Caco-2 (cell line): Measurements from ENCODE around the gene CD3G. TPM values are rescaled to one million over a fixed set of nuclear protein-coding genes. Genes with fewer than 3 reads are reported as not detected.

Experiments used
- BruUV-seq: library from RNA; stranded (reverse); fragments of 400-500 nt; replicated peaks from 2 replicates; lab custom pipeline; 2021; lab: Mats Ljungman, UMichigan
- CTCF ChIA-PET: fragments of 300-600 bp; sonication (Branson Sonifier 250); formaldehyde crosslinking; loops from one replicate; lab custom pipeline; 2022; ENCODE audit warnings: antibody characterized with exemption; lab: Charles Lee
- POLR2A ChIA-PET: fragments of 300-600 bp; sonication (Branson Sonifier 250); formaldehyde crosslinking; loops from one replicate; lab custom pipeline; 2022; ENCODE audit warnings: antibody characterized with exemption; lab: Charles Lee
- DNase-seq, 2 experiments: peaks; one replicate each; pipeline versions ENCODE4 v3.0.0 to v3.0.0-alpha.2; 2020 to 2022
- H3K27me3 ChIP-seq: replicated peaks from 2 replicates; pipeline ENCODE4 v1.6.0; 2011; ENCODE audit warnings: low read length; ENCODE audit not compliant: control insufficient read depth, insufficient read depth
- H3K36me3 ChIP-seq: 2 replicates; pipeline ENCODE4 v1.5.1; 2011; ENCODE audit warnings: low read length; ENCODE audit not compliant: control insufficient read depth, insufficient read depth
- H3K4me1 ChIP-seq: fragments of 250-450 bp; sonication (Bioruptor Pico); 2 replicates; pipeline ENCODE4 v1.5.1; 2020; ENCODE audit warnings: mild to moderate bottlenecking
- H3K4me3 ChIP-seq: 2 replicates; pipeline ENCODE4 v1.5.1; 2011; ENCODE audit warnings: low read depth, mild to moderate bottlenecking, control low read depth, low read length
- H3K9me3 ChIP-seq: fragments of 250-450 bp; sonication (Bioruptor Pico); 2 replicates; pipeline ENCODE4 v1.5.1; 2020; ENCODE audit warnings: mild to moderate bottlenecking, moderate library complexity
- H3K27ac Mint-ChIP-seq: one replicate; pipeline ENCODE4 v1.8.0; 2022; ENCODE audit warnings: mixed read lengths; ENCODE audit not compliant: unreplicated experiment
- H3K27me3 Mint-ChIP-seq: one replicate; pipeline ENCODE4 v1.8.0; 2022; ENCODE audit warnings: mixed read lengths; ENCODE audit not compliant: insufficient read depth, unreplicated experiment
- H3K36me3 Mint-ChIP-seq: one replicate; pipeline ENCODE4 v1.8.0; 2022; ENCODE audit warnings: mild to moderate bottlenecking, mixed read lengths; ENCODE audit not compliant: insufficient read depth, unreplicated experiment
- H3K4me1 Mint-ChIP-seq: one replicate; pipeline ENCODE4 v1.8.0; 2022; ENCODE audit warnings: low read depth, mixed read lengths; ENCODE audit not compliant: unreplicated experiment
- H3K4me3 Mint-ChIP-seq: one replicate; pipeline ENCODE4 v1.8.0; 2022; ENCODE audit warnings: mild to moderate bottlenecking, moderate library complexity, mixed read lengths; ENCODE audit not compliant: unreplicated experiment
- H3K9me3 Mint-ChIP-seq: one replicate; pipeline ENCODE4 v1.8.0; 2022; ENCODE audit warnings: mixed read lengths; ENCODE audit not compliant: unreplicated experiment
- CTCF ChIP-seq, 2 experiments: fragments of 200-600 bp in 1 of 2; IDR thresholded peaks; 1 replicate in 1 of 2; 2 replicates in 1 of 2; pipeline versions ENCODE4 v1.5.1 to v1.8.0; 2011 to 2022; ENCODE audit warnings: antibody characterized with exemption in 1 of 2, control low read depth in 1 of 2, inconsistent platforms in 1 of 2, low read depth in 1 of 2, low read length in 1 of 2, mild to moderate bottlenecking in 1 of 2, moderate library complexity in 1 of 2; ENCODE audit not compliant: insufficient read depth in 1 of 2, severe bottlenecking in 1 of 2, unreplicated experiment in 1 of 2
- intact Hi-C: fragments of 100-400 bp; cut with micrococcal nuclease; formaldehyde crosslinking; loops from one replicate; pipeline ENCODE4 v1.10.0; 2022; ENCODE audit not compliant: unreplicated experiment
- total RNA-seq: library from RNA; stranded (reverse); gene quantifications from 2 replicates; pipeline ENCODE4 v1.2.3, GENCODE V29; 2022

CD3G gene
- total RNA-seq, 1 experiment from 2014 or later, result 0.32 TPM

GRCh38 chr11:118379497-118379896 is 35.4 kb downstream of the CD3G start:
- TF ChIP-seq CTCF (IDR thresholded peaks at IDR 0.05; ENCODE audit: insufficient read depth in 1 of 2, low read depth in 1 of 2, low read length in 1 of 2, severe bottlenecking in 1 of 2, unreplicated experiment in 1 of 2), result no peak
- BruUV-seq, result no TSS peak
- CTCF ChIA-PET, result no interaction called here
- H3K4me1 ChIP-seq, result no peaks in the 10 kb centered on the region; the same call in 1 of the 2 replicates
- H3K36me3 Mint-ChIP-seq, result peaks cover 84% of the 10 kb centered on the region
- H3K4me3 Mint-ChIP-seq, result no peak overlapping the region
- intact Hi-C loops, result no loop called here
- H3K27me3 Mint-ChIP-seq, result no peaks in the 10 kb centered on the region
- H3K36me3 ChIP-seq, result peaks cover 11% of the 10 kb centered on the region
- no peak overlapping the region for H3K4me3 ChIP-seq
- peaks cover 4% of the 10 kb centered on the region for H3K4me1 Mint-ChIP-seq
- no peaks in the 10 kb centered on the region for H3K9me3 ChIP-seq
- H3K27me3 ChIP-seq, result no peaks in the 10 kb centered on the region
- no peak overlapping the region for H3K27ac Mint-ChIP-seq
- DNase-seq, result no peak
- H3K9me3 Mint-ChIP-seq, result no peaks in the 10 kb centered on the region
- POLR2A ChIA-PET, result no interaction called here

GRCh38 chr11:118380571-118380970 is 36.4 kb downstream of the CD3G start:
- Histone ChIP-seq H3K4me1 (no peaks in the 10 kb centered on the region; the same call in 1 of the 2 replicates), H3K9me3 (no peaks in the 10 kb centered on the region), H3K4me3 (no peak overlapping the region), H3K27me3 (no peaks in the 10 kb centered on the region), H3K36me3 (peaks cover 16% of the 10 kb centered on the region)
- Mint-ChIP-seq H3K9me3 (no peaks in the 10 kb centered on the region), H3K36me3 (peaks cover 84% of the 10 kb centered on the region), H3K4me1 (peaks cover 4% of the 10 kb centered on the region), H3K4me3 (no peak overlapping the region), H3K27me3 (no peaks in the 10 kb centered on the region), H3K27ac (no peak overlapping the region)
- BruUV-seq, result no TSS peak
- intact Hi-C loops, result no loop called here
- TF ChIP-seq CTCF (IDR thresholded peaks at IDR 0.05; ENCODE audit: insufficient read depth in 1 of 2, low read depth in 1 of 2, low read length in 1 of 2, severe bottlenecking in 1 of 2, unreplicated experiment in 1 of 2), result no peak
- ChIA-PET CTCF (interaction anchor here (0.6 kb wide), 1 partner anchor 222 kb away, joined by 3 read pairs; no protein-coding TSS in a partner anchor), POLR2A (no interaction called here)
- DNase-seq, result no peak

- ChIA-PET POLR2A (no interaction called here), CTCF (no interaction called here)
- H3K27me3 ChIP-seq, result no peaks in the 10 kb centered on the region
- no TSS peak for BruUV-seq
- TF ChIP-seq CTCF (IDR thresholded peaks at IDR 0.05; ENCODE audit: insufficient read depth in 1 of 2, low read depth in 1 of 2, low read length in 1 of 2, severe bottlenecking in 1 of 2, unreplicated experiment in 1 of 2), result no peak
- no peak overlapping the region for H3K4me3 ChIP-seq
- H3K4me1 ChIP-seq, result no peaks in the 10 kb centered on the region; the same call in 1 of the 2 replicates
- H3K27ac Mint-ChIP-seq, result no peak overlapping the region
- H3K27me3 Mint-ChIP-seq, result no peaks in the 10 kb centered on the region
- peaks cover 16% of the 10 kb centered on the region for H3K36me3 ChIP-seq
- no peak for DNase-seq
- no peaks in the 10 kb centered on the region for H3K9me3 ChIP-seq
- H3K4me3 Mint-ChIP-seq, result no peak overlapping the region
- no peaks in the 10 kb centered on the region for H3K9me3 Mint-ChIP-seq
- peaks cover 84% of the 10 kb centered on the region for H3K36me3 Mint-ChIP-seq
- H3K4me1 Mint-ChIP-seq, result peaks cover 4% of the 10 kb centered on the region
- intact Hi-C loops, result no loop called here
Observed at GRCh38 chr11:118382954-118383353, 38.8 kb downstream of the CD3G start.
